Measurements from ENCODE around the gene OR4D2.

- TF ChIP-seq, protein P1, sequence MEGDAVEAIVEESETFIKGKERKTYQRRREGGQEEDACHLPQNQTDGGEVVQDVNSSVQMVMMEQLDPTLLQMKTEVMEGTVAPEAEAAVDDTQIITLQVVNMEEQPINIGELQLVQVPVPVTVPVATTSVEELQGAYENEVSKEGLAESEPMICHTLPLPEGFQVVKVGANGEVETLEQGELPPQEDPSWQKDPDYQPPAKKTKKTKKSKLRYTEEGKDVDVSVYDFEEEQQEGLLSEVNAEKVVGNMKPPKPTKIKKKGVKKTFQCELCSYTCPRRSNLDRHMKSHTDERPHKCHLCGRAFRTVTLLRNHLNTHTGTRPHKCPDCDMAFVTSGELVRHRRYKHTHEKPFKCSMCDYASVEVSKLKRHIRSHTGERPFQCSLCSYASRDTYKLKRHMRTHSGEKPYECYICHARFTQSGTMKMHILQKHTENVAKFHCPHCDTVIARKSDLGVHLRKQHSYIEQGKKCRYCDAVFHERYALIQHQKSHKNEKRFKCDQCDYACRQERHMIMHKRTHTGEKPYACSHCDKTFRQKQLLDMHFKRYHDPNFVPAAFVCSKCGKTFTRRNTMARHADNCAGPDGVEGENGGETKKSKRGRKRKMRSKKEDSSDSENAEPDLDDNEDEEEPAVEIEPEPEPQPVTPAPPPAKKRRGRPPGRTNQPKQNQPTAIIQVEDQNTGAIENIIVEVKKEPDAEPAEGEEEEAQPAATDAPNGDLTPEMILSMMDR (IDR thresholded peaks at IDR 0.05), result no peak
- no peak for TF ChIP-seq POLR2AphosphoS5 (IDR thresholded peaks at IDR 0.05; ENCODE audit: insufficient read depth in 1 of 2, low read depth in 1 of 2)
- no peak for TF ChIP-seq POLR2A (IDR thresholded peaks at IDR 0.05)
Measured at GRCh38 chr17:58217766-58218165, 51.0 kb downstream of the OR4D2 start.

Data from vagina (tissue), 2 donors.